Activated CD8-positive, alpha-beta memory T cell treated with anti-CD3 and anti-CD28 coated beads for 48 hours (primary cell): ENCODE measurements around the gene SLC7A7.
"Not testable (repeated sequence)": the region's sequence is repeated elsewhere in the genome, so short reads cannot be mapped to it uniquely, and the experiment has no call there.

Experiments
- DNase-seq, 3 experiments: peaks; one replicate each; pipeline ENCODE4 v3.0.0-alpha.2; 2020; ENCODE audit warnings: low read depth in 2 of 3, low spot score in 2 of 3

The SLC7A7 gene

GRCh38 chr14:22761734-22762133 is 53.5 kb downstream of the SLC7A7 start:
- no peak for DNase-seq

DNA sequence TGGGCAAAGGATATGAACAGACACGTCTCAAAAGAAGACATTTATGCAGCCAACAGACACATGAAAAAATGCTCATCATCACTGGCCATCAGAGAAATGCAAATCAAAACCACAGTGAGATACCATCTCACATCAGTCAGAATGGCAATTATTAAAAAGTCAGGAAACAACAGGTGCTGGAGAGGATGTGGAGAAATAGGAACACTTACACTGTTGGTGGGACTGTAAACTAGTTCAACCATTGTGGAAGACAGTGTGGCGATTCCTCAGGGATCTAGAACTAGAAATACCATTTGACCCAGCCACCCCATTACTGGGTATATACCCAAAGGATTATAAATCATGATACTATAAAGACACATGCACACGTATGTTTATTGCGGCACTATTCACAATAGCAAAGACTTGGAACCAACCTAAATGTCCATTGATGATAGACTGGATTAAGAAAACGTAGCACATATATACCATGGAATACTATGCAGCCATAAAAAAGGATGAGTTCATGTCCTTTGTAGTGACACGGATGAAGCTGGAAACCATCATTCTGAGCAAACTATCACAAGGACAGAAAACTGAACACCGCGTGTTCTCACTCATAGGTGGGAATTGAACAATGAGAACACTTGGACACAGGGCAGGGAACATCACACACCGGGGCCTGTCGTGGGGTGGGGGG is 57.1 kb downstream of the SLC7A7 start:
- not testable (repeated sequence) for DNase-seq

DNA sequence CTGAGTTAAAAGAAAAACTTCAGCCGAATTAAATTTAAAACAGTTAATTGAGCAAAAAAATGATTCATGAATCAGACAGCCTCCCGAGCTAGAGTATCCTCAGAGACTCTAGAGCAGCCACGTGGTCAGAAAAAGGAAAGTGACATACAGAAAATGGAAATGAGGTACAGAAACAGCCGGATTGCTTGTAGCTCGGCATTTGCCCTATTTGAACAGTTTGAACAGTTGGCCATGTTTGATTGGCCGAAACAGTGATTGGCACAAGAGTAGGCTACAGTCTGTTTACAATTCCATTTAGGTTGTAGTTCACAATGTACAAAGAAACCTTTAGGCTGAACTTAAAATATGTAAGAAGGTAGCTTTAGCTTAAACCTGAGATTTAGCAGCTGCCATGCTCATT is 61.6 kb downstream of the SLC7A7 start:
- no peak for DNase-seq

GRCh38 chr14:22752422-22752821 is 62.8 kb downstream of the SLC7A7 start:
- DNase-seq = no peak

GRCh38 chr14:22748631-22749068 is 66.6 kb downstream of the SLC7A7 start:
- DNase-seq = no peak

GRCh38 chr14:22748206-22748605 is 67.0 kb downstream of the SLC7A7 start:
- DNase-seq = no peak

DNA sequence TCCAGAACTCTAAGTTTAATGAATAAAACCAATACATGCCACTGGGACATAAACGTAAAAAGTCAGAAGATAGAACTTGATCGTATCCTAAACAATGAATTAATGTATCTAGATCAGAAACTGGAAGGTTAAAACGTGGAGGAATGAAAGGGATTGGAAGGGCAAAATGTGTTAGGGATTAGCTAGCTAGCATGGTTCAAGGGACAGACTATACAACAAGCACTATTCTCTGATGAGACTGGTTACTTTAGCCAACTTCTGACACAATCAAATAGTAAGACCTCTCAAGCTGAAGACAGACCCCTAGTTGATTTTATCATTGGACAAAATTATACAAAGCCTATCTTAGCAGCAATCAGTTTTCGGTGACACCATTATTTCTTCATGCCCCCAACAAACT is 67.5 kb downstream of the SLC7A7 start:
- no peak for DNase-seq

DNA sequence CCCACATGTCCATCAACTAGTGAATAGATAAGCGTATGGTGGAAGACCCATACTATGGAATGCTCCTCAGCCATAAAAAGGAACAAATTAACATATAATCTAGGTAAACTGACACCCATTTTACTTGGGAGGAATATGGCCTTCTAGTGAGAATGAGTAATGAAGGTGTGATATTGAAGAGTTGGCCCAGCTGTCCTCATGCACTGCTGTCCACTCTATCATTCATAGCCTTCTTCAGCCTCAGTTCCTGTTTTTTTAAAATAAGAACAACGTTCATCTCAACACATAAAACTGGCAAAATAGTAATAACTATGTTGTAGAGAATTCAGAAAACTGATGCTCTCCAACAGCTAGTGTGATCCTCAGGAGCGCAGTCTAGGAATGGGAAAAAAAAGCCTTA is 75.2 kb downstream of the SLC7A7 start:
- no peak for DNase-seq

- DNase-seq = no peak
Measured at GRCh38 chr14:22739423-22739822, 75.8 kb downstream of the SLC7A7 start.

GRCh38 chr14:22737052-22737451 is 78.2 kb downstream of the SLC7A7 start:
- no peak for DNase-seq

GRCh38 chr14:22736384-22736783 is 78.9 kb downstream of the SLC7A7 start:
- DNase-seq = not testable (repeated sequence)

- DNase-seq = no peak
Measured at GRCh38 chr14:22735096-22735495, 80.1 kb downstream of the SLC7A7 start.

GRCh38 chr14:22733829-22734228 is 81.4 kb downstream of the SLC7A7 start:
- DNase-seq = no peak

DNA sequence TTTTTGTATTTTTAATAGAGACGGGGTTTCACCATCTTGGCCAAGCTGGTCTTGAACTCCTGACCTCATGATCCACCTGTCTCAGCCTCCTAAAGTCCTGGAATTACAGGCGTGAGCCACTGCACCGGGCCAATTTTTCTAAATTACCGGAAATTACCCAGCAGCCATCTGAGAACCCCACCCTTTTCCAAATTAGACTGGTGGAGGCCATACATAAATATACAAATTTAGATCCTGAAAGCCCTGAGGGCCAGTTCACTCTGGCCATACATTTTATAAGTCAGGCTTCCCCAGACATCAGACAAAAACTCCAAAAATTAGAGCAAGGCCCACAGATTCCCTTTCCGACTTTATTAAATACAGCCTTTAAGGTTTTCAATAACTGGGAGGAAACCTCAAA is 83.2 kb downstream of the SLC7A7 start:
- DNase-seq = not testable (repeated sequence)

- DNase-seq = no peak
Measured at GRCh38 chr14:22726012-22726411, 89.2 kb downstream of the SLC7A7 start.

GRCh38 chr14:22725374-22725773 is 89.9 kb downstream of the SLC7A7 start:
- DNase-seq = not testable (repeated sequence)

DNA sequence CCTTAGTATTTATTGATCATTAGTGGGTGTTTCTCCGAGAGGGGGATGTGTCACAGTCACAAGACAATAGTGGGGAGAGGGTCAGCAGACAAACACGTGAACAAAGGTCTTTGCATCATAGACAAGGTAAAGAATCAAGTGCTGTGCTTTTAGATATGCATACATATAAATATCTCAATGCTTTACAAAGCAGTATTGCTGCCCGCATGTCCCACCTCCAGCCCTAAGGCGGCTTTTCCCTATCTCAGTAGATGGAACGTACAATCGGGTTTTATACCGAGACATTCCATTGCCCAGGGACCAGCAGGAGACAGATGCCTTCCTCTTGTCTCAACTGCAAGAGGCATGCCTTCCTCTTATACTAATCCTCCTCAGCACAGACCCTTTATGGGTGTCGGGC is 90.4 kb downstream of the SLC7A7 start:
- DNase-seq = not testable (repeated sequence)

GRCh38 chr14:22723815-22724214 is 91.4 kb downstream of the SLC7A7 start:
- no peak for DNase-seq
